Endothelial cell of umbilical vein (primary cell): ENCODE data around the gene GABPB1.

ENCODE experiments used
- EZH2 ChIP-seq: IDR thresholded peaks from 2 replicates; pipeline ENCODE4 v1.6.1; 2012; ENCODE audit warnings: borderline replicate concordance, low read depth, mild to moderate bottlenecking, moderate library complexity, low read length, inconsistent platforms; ENCODE audit not compliant: severe bottlenecking
- FOS ChIP-seq: IDR thresholded peaks from 2 replicates; pipeline ENCODE4 v1.6.1; 2011; ENCODE audit warnings: mild to moderate bottlenecking, low read length, moderate library complexity, borderline replicate concordance; ENCODE audit not compliant: insufficient read depth
- JUN ChIP-seq: IDR thresholded peaks from 2 replicates; pipeline ENCODE4 v1.6.1; 2011; ENCODE audit warnings: borderline replicate concordance, low read depth; ENCODE audit not compliant: insufficient read length, insufficient read depth
- MYC ChIP-seq: IDR thresholded peaks from one replicate; pipeline ENCODE4 v1.6.1; 2011; ENCODE audit warnings: mild to moderate bottlenecking, low read depth, low read length
- POLR2A ChIP-seq: IDR thresholded peaks from 2 replicates; pipeline ENCODE4 v1.6.1; 2012; ENCODE audit warnings: low read depth, mild to moderate bottlenecking, control low read depth, low read length
- POLR2AphosphoS5 ChIP-seq: IDR thresholded peaks from 2 replicates; pipeline ENCODE4 v1.6.1; 2012; ENCODE audit warnings: low read depth, mild to moderate bottlenecking, control low read depth, low read length, moderate library complexity; ENCODE audit not compliant: insufficient read depth
- TF ChIP-seq, protein P1 (sequence below), 2 donors: IDR thresholded peaks; 1 replicate in 1 of 2; 2 replicates in 1 of 2; pipeline ENCODE4 v1.5.1; 2011; ENCODE audit warnings: low read length in 2 of 2, mild to moderate bottlenecking in 2 of 2, moderate library complexity in 2 of 2, control low read depth in 1 of 2, inconsistent platforms in 1 of 2, low read depth in 1 of 2; ENCODE audit not compliant: insufficient read depth in 1 of 2; ENCODE audit errors: extremely low read depth in 1 of 2
- TF ChIP-seq, protein P2 (sequence below): IDR thresholded peaks from 2 replicates; pipeline ENCODE4 v1.6.1; 2011; ENCODE audit not compliant: insufficient read depth, insufficient read length

DNA sequence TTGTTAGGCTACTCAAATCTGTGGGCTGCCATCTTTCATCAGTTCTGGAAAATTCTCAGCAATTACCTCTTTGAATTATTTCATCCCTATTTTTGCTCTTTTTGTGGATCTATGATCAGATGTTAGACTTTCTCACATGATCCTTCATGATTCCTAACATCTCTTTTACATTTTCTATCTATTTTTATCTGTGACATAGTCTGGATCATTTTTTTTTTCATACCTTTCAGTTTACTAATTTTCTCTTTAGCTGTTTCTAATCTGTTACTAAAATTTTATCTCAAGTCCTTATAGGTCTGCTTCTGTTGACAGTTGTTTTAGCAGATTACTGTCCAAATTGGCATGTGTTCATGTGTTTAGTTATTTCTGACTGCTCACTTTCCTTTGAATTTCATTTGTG is 47.2 kb downstream of the GABPB1 start:
- TF ChIP-seq POLR2A = no peak
- TF ChIP-seq POLR2AphosphoS5 = no peak
- TF ChIP-seq, protein P1, sequence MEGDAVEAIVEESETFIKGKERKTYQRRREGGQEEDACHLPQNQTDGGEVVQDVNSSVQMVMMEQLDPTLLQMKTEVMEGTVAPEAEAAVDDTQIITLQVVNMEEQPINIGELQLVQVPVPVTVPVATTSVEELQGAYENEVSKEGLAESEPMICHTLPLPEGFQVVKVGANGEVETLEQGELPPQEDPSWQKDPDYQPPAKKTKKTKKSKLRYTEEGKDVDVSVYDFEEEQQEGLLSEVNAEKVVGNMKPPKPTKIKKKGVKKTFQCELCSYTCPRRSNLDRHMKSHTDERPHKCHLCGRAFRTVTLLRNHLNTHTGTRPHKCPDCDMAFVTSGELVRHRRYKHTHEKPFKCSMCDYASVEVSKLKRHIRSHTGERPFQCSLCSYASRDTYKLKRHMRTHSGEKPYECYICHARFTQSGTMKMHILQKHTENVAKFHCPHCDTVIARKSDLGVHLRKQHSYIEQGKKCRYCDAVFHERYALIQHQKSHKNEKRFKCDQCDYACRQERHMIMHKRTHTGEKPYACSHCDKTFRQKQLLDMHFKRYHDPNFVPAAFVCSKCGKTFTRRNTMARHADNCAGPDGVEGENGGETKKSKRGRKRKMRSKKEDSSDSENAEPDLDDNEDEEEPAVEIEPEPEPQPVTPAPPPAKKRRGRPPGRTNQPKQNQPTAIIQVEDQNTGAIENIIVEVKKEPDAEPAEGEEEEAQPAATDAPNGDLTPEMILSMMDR (IDR thresholded peaks at IDR 0.05; ENCODE audit: extremely low read depth in 1 of 2, insufficient read depth in 1 of 2, low read depth in 1 of 2, low read length in 2 of 2) = no peak
- no peak for TF ChIP-seq FOS
- no peak for TF ChIP-seq EZH2
- TF ChIP-seq, protein P2, sequence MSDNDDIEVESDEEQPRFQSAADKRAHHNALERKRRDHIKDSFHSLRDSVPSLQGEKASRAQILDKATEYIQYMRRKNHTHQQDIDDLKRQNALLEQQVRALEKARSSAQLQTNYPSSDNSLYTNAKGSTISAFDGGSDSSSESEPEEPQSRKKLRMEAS = no peak
- TF ChIP-seq JUN = no peak
- no peak for TF ChIP-seq MYC
